ENCODE results near the gene CEP152.
"Not testable (repeated sequence)": the region's sequence is repeated elsewhere in the genome, so short reads cannot be mapped to it uniquely, and the experiment has no call there.

The CEP152 gene

GRCh38 chr15:48803877-48804276 is 7.0 kb downstream of the CEP152 start:
- DNase-seq (ENCODE audit: low spot score): no peak

- no peak for DNase-seq (ENCODE audit: low spot score)
Observed at GRCh38 chr15:48802867-48803266, 8.0 kb downstream of the CEP152 start.

- DNase-seq (ENCODE audit: low spot score): no peak
Observed at GRCh38 chr15:48802257-48802656, 8.6 kb downstream of the CEP152 start.

DNA sequence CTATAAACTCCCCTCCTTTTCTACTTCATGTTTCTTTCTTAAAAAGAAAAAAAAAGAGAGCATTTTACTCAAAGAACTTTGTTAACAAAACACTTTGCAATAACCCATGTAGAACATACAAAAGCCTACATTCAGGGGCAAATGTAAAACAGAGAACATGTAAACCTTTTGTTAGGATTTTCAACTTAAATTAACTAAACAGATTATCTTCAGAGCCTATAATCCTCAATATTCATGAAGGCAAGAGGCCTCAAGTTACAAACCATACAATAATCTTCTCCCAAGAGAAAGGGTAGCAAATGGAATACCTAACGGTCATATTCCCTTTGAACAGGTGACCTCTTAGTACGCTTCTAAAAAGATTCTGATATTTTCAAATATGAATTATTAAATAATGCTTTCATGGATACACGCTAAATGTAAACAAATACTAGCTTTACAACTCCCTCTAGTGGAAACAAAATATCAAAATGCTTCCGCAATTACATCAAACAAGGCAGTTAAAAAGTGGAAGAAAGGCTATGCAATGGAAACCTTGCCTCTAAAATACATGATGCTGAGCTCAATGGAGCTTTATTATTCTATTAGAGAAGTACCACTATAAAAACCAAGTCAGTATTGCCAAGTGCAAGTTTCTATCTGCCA is 9.9 kb downstream of the CEP152 start:
- no peak for DNase-seq (ENCODE audit: low spot score)

GRCh38 chr15:48800245-48800644 is 10.6 kb downstream of the CEP152 start:
- DNase-seq (ENCODE audit: low spot score): no peak

- no peak for DNase-seq (ENCODE audit: low spot score)
Observed at GRCh38 chr15:48798319-48798718, 12.6 kb downstream of the CEP152 start.

GRCh38 chr15:48796930-48797329 is 13.9 kb downstream of the CEP152 start:
- DNase-seq (ENCODE audit: low spot score): no peak

DNA sequence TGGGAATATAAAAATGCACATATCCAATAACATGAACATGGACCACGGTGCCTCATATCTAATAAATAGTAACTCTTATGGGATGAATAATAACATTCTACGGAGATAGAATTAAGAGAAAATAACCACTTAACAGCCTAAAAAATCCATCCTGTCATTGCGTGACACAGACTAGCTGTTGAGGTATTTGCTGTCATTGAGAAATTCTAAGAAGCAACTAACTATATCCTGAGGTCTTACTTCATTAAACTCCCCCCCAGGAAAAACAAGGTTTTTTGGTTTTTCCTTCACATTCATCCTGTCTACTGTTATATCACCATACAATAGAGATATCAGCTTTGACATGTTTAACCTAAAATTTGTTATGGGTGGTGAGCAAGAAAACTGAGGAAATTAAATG is 14.3 kb downstream of the CEP152 start:
- DNase-seq (ENCODE audit: low spot score): no peak

GRCh38 chr15:48795901-48796300 is 15.0 kb downstream of the CEP152 start:
- no peak for DNase-seq (ENCODE audit: low spot score)

DNA sequence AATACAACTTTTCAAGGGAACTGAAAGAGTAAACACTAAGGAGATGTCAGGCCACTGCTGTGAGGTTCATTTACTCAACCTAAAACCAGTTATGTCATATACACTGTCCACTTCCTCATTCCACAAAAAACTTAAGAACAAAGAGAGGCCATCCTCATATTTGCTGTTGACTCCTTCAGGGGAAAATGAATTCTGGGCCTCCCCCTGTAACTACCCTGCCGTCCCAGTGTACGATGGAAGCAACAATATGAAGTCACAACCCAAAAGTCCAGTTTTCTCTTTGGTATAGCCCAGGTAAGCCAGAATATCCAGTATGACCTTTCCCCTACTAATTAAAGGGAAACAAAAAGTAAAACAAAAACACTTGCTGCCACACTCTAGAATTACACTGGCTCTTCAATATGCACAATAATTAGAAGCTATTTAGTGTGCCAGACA is 16.2 kb downstream of the CEP152 start:
- DNase-seq (ENCODE audit: low spot score): no peak

GRCh38 chr15:48792408-48792807 is 18.5 kb downstream of the CEP152 start:
- no peak for DNase-seq (ENCODE audit: low spot score)

DNA sequence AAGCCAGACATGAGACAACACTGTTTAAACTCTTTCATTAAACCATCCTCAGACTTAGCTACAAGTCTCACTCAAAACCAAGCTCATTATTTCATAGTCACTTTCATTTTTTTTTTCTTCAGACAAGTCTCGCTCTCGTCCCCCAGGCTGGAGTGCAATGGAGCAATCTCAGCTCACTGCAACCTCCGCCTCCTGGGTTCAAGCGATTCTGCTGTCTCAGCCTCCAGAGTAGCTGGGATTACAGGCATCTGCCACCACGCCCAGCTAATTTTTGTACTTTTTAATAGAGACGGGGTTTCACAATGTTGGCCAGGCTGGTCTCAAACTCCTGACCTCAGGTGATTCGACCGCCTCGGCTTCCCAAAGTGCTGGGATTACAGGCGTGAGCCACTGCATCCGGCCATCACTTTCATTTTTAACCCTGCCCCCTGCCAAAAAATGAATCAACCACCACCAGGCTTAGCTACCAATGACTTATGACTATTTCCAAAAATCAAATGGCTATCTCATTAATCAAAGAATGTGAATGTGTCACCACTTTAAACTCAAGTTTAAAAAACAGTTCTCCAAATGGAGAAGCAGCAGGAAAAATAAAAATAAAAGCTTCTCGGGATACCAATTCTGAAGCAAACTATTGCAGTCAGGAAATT is 20.3 kb downstream of the CEP152 start:
- DNase-seq (ENCODE audit: low spot score): not testable (repeated sequence)

DNA sequence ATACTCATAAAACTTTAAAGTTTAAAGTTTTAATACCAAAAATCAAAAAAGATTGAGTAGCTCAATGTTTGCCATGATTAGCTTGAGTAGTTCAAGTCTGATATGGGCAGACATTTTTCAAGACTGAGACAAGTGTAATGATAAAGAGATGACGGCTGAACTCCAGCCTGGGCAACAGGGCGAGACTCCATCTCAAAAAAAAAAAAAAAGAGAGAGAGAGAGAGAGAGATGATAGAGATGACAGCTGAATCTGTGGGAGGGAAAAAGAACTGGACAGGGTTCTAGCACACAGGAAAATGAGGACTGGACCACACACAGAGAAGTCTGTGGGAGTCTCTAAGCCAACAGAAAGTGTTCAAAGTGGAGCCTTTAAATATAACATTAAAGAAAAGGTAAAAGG is 25.2 kb downstream of the CEP152 start:
- DNase-seq (ENCODE audit: low spot score): no peak

DNA sequence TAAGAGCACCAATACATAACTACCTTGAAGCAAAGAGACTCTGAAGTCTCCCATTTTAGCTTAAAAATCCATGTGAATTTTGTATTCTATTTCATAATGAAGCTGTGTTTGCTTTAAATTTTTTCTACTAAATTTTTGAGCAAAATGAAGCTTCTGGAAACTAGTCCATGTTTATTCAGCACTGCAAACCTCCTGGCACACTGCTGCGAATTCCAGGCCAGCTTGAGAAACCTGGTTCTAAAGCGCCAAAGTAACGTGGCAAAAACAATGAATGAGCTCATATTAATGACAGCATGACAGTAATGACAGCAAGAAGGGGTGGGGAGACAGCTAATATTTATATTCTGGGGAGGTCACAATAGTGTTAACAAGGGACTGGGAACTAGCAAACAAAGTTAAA is 25.7 kb downstream of the CEP152 start:
- no peak for DNase-seq (ENCODE audit: low spot score)

- DNase-seq (ENCODE audit: low spot score): no peak
Observed at GRCh38 chr15:48784756-48785155, 26.1 kb downstream of the CEP152 start.

DNA sequence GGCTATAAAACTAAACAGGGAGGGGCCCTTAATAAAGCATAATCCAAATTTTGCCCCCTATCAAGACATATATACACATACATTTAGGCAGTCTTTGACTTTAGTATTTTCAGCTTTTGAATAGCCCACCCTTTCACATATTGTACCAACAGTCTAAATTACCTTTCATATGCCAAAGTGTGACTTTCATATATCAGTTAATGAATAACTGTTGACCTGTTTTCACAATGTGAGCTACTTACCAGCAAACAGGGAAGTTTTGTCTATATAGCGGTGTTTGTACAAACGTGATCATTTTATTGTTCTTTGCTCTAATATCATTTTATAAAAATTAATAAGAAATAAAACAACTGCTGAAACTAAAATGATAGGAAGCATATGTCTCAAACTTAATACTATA is 28.0 kb downstream of the CEP152 start:
- no peak for DNase-seq (ENCODE audit: low spot score)

GRCh38 chr15:48781481-48782081 is 29.3 kb downstream of the CEP152 start:
- DNase-seq (ENCODE audit: low spot score): no peak

DNA sequence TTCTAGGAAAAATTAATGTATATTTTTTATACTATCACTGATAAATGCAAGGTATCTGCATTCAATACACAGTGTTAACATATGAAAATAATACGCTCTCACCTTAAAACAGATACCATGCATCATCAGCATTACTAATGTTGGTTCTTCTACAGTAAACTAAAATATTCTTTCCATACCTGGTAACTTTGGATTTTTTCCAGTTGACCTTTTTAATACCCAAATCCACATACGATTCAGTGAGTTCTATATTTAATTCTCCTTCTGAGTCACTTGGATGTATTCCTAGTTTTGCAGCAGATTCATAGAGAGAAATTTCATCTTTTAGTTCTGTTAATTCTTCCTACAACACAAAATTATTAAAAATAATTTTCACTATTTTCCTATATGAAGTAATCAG is 29.9 kb downstream of the CEP152 start:
- DNase-seq (ENCODE audit: low spot score): no peak

DNA sequence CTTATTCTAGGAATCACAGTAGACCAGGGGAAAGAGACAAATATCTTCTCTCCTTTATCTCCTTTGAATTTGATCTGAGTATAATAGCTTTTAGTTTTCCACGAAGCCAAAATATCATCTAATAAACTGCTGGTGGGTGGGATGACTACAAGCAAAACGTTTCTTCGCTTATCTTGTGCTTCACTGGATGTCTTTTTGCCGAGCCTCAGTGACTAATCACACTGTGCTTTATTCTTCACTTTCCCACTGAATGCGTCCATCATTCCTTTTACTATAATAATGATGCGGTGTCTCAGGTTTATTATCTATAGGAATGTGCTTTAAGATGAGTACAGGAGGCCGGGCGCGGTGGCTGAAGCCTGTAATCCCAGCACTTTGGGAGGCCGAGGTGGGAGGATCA is 32.5 kb downstream of the CEP152 start:
- no peak for DNase-seq (ENCODE audit: low spot score)

DNA sequence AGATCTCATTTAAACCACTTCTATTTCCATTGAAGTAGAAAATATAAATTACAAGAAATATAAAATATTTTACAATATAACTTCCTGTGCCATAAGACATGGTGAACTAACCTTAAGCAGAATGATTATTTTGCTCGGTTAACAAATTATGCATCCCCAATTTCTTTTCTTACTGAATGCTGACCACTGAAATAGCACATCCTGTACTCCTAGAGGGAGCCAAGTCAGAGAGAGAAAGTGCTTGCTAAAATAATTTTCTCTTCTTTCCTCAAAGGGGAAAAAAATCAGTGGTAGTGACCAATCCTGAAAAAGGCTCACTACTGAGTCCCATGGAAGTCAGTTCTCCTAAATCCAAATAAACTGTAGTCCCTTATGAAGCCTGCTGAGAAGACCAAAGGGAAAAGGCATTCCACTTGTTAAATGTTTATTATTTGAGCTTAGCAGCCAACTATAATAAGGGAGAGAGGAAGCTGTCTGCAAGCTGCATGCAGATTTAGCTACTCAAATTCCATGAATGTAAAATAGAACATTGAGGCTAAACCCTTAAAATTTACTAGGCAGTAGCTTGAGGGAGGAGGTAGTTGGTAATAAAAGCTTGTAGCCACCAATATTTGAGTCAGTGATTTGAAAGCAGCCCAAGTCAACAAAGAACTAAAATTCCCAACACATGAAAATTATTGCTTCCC is 33.1 kb downstream of the CEP152 start:
- DNase-seq (ENCODE audit: low spot score): no peak

GRCh38 chr15:48775546-48775945 is 35.3 kb downstream of the CEP152 start:
- DNase-seq (ENCODE audit: low spot score): no peak

DNA sequence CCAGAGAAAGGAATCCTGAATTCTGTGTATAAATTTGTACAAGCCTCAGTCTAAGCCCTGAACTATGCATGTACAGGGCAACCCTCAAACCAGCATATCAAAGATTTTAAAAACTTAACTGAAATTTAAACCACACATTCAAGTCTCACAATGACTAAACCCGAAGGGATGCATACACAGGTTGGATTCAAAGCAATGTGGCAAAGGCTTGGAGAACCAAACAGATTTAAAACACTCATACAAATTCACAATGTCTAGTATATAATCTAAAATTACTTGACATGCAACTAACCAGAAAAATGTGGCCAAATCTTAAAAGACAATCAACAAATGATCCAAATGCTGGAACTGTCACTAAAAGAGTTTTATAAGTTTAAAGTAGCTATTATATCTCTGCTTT is 36.4 kb downstream of the CEP152 start:
- no peak for DNase-seq (ENCODE audit: low spot score)

DNA sequence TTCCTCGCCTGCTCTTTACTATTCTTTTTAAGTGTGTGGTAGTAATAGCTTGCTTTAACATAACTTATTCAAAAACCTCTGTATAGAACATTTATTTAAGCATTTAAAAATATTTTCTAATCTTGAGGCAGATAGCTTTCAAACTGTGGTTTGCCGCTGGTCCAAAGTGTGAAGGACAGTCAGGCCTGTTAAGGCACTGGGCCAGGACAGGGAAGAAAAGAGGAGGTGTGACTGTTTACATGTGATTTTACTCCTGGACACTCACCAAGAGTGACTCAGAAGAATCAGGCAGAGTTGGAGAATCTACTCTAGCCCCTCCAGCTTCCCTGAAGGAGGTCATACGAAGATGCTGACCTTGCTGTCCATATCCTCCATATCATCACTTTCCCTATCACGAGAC is 44.7 kb downstream of the CEP152 start:
- no peak for DNase-seq (ENCODE audit: low spot score)
